Immature natural killer cell (primary cell): ENCODE measurements around the gene ITPRID2. TPM values are rescaled to one million over a fixed set of nuclear protein-coding genes. Genes with fewer than 3 reads are reported as not detected.
"Not testable (repeated sequence)": the region's sequence is repeated elsewhere in the genome, so short reads cannot be mapped to it uniquely, and the experiment has no call there.

ENCODE experiments used
- DNase-seq, 3 donors: peaks; one replicate each; pipeline ENCODE4 v3.0.0; 2022; ENCODE audit warnings: mixed read lengths in 1 of 3
- H3K27ac Mint-ChIP-seq, 6 donors: one replicate each; pipeline ENCODE4 v1.8.0; 2020; ENCODE audit warnings: mixed read lengths in 6 of 6, mild to moderate bottlenecking in 5 of 6, inconsistent platforms in 4 of 6, moderate library complexity in 3 of 6
- H3K27me3 Mint-ChIP-seq, 3 donors: one replicate each; pipeline ENCODE4 v1.8.0; 2020 to 2021; ENCODE audit warnings: low read depth in 3 of 3, mild to moderate bottlenecking in 3 of 3, mixed read lengths in 3 of 3, moderate library complexity in 3 of 3, inconsistent platforms in 1 of 3
- H3K36me3 Mint-ChIP-seq, 3 donors: one replicate each; pipeline ENCODE4 v1.8.0; 2020; ENCODE audit warnings: mixed read lengths in 3 of 3, inconsistent platforms in 2 of 3, mild to moderate bottlenecking in 2 of 3
- H3K4me1 Mint-ChIP-seq, 2 donors: one replicate each; pipeline ENCODE4 v1.8.0; 2020; ENCODE audit warnings: inconsistent platforms in 2 of 2, mild to moderate bottlenecking in 2 of 2, mixed read lengths in 2 of 2, moderate library complexity in 1 of 2
- H3K4me3 Mint-ChIP-seq, 5 donors: one replicate each; pipeline ENCODE4 v1.8.0; 2020; ENCODE audit warnings: mild to moderate bottlenecking in 5 of 5, mixed read lengths in 5 of 5, inconsistent platforms in 3 of 5, moderate library complexity in 3 of 5
- H3K9me3 Mint-ChIP-seq, 6 donors: one replicate each; pipeline ENCODE4 v1.8.0; 2020; ENCODE audit warnings: mild to moderate bottlenecking in 6 of 6, mixed read lengths in 6 of 6, inconsistent platforms in 4 of 6, moderate library complexity in 3 of 6
- polyA plus RNA-seq, 3 donors: library from polyadenylated mRNA; unstranded; fragments of 300-500 nt; fragmentation: Illumina TruSeq; gene quantifications; one replicate each; pipeline ENCODE4 v1.2.3, GENCODE V29; 2021

ITPRID2 gene
- polyA plus RNA-seq, 3 donors from 2014 or later = 3.2 to 9.3 (median 8.7) TPM

- no peaks in the 10 kb centered on the region for H3K4me1 Mint-ChIP-seq
- H3K36me3 Mint-ChIP-seq = no peaks in the 10 kb centered on the region
- H3K27ac Mint-ChIP-seq = no peak overlapping the region
- H3K4me3 Mint-ChIP-seq = no peak overlapping the region
- H3K9me3 Mint-ChIP-seq = no peaks in the 10 kb centered on the region
- no peak for DNase-seq
- H3K27me3 Mint-ChIP-seq = peaks cover 2 to 4% (median 4%) of the 10 kb centered on the region in 3 donors
Observed at GRCh38 chr2:181948227-181948626, 56.7 kb downstream of the ITPRID2 start.

DNA sequence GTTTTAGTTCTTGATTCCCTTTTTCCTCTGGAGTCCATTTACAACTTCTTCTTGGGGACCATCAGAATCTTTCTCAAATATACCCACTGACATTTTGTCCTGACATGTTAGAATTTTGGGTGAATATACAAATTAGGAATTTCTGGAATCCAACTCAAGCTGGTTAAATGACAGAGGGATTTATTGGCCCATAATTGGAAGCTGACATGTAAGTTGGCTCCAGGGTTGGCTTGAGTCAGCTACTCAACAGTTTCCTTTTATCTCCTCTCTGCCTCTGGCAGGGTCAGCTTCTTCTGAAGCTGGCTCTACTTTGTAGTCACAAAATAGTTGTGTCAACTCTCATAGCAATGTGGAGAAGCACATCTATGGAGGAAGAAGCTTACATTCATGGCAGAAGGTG lies 57.5 kb downstream of the ITPRID2 start:
- Mint-ChIP-seq H3K27ac (no peak overlapping the region), H3K4me1 (peaks cover 4 to 6% of the 10 kb centered on the region in 2 donors), H3K36me3 (no peaks in the 10 kb centered on the region), H3K27me3 (peaks cover 2 to 4% (median 4%) of the 10 kb centered on the region in 3 donors), H3K4me3 (no peak overlapping the region), H3K9me3 (no peaks in the 10 kb centered on the region)
- no peak for DNase-seq

- Mint-ChIP-seq H3K9me3 (no peaks in the 10 kb centered on the region), H3K27me3 (peaks cover 2 to 8% (median 2%) of the 10 kb centered on the region in 3 donors), H3K4me1 (peaks cover 9 to 14% of the 10 kb centered on the region in 2 donors), H3K36me3 (no peaks in the 10 kb centered on the region), H3K4me3 (no peak overlapping the region), H3K27ac (no peak overlapping the region)
- DNase-seq = no peak
Observed at GRCh38 chr2:181952404-181953226, 61.1 kb downstream of the ITPRID2 start.

DNA sequence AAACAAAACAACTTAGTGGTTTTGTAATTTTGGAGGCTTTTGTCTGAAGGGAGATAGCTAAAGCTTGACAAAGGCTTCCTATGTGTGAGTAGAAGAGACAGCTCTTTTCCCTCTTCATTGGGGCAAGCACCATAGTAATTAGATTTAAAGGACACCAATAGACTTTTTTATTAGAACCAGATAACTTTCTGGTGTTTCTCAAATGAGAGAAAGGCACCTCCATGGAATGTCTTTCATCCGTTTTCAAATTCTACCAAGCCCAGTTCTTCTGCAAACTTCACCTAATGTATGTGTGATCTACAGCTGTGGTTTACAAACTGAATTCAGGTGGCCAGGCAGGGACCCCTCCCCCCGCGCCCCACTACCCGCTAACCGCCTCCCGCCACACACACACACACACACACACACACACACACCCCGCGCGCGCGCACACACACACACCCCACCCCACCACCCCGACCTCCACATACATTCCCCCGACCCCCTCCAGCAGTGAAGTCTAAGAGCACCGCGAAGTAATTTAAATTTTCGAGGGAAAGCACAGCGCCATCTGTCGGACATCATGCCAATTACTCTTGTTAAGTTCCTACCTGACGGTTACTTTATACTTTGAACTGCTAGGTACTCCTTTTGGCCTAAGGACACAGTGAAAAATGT lies 62.5 kb downstream of the ITPRID2 start:
- peaks cover 0 to 9% (median 0%) of the 10 kb centered on the region in 3 donors for H3K27me3 Mint-ChIP-seq
- peaks cover 9 to 14% of the 10 kb centered on the region in 2 donors for H3K4me1 Mint-ChIP-seq
- no peak overlapping the region for H3K27ac Mint-ChIP-seq
- H3K4me3 Mint-ChIP-seq = peak overlapping the region; percentile 46 to 78 (median 57)
- H3K36me3 Mint-ChIP-seq = no peaks in the 10 kb centered on the region
- H3K9me3 Mint-ChIP-seq = no peaks in the 10 kb centered on the region
- peak; percentile 30 to 44 (median 38) for DNase-seq

DNA sequence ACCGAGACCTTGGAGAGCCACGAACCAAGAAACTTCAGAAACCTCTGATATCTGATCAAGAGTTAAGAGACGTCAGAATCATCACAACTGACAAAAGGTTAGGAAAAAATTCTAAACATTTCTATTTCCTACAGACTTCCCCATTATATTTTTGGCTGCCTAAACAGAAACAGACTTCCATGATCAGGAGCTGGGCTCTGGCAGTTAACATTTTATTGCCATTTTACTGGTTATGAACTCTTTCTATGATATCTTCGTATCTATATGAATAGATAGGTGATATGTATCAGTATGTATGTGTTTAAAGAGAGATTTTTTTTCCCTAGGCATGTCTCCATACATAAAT lies 63.0 kb downstream of the ITPRID2 start:
- Mint-ChIP-seq H3K27me3 (peaks cover 0 to 9% (median 0%) of the 10 kb centered on the region in 3 donors), H3K27ac (no peak overlapping the region), H3K4me1 (peaks cover 9 to 14% of the 10 kb centered on the region in 2 donors), H3K36me3 (no peaks in the 10 kb centered on the region), H3K4me3 (peak overlapping the region in 3 of 5 donors; percentile 46 to 57 (median 49)), H3K9me3 (no peaks in the 10 kb centered on the region)
- DNase-seq = no peak

- Mint-ChIP-seq H3K27me3 (peaks cover 0 to 12% (median 0%) of the 10 kb centered on the region in 3 donors), H3K36me3 (no peaks in the 10 kb centered on the region), H3K9me3 (no peaks in the 10 kb centered on the region), H3K4me1 (peaks cover 9 to 14% of the 10 kb centered on the region in 2 donors), H3K27ac (no peak overlapping the region), H3K4me3 (no peak overlapping the region)
- no peak for DNase-seq
Observed at GRCh38 chr2:181955010-181955409, 63.5 kb downstream of the ITPRID2 start.

GRCh38 chr2:181955866-181956265 lies 64.3 kb downstream of the ITPRID2 start:
- H3K27ac Mint-ChIP-seq, H3K4me3 Mint-ChIP-seq, DNase-seq, H3K9me3 Mint-ChIP-seq, H3K36me3 Mint-ChIP-seq: not testable (repeated sequence)
- peaks cover 9 to 14% of the 10 kb centered on the region in 2 donors for H3K4me1 Mint-ChIP-seq
- peaks cover 0 to 16% (median 0%) of the 10 kb centered on the region in 3 donors for H3K27me3 Mint-ChIP-seq

DNA sequence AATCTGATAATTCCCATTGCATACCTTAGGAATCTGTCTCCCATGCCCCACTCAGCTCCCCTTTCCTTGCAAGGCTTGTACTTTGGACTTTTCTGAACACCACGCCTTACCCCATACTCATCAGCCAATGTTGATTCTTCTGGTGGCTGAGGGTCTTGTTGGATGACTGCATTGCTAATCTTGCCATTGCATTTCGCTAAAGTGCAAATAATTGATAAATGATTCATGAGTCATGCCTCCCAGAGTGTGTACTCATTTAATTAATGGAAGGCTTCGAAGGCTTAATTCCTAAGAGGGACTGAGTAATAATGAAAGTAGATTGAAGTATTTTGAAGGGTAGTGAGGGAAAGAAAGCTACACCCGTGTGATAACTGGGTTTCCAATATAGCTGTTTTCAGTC lies 66.1 kb downstream of the ITPRID2 start:
- H3K27ac Mint-ChIP-seq = no peak overlapping the region
- H3K4me3 Mint-ChIP-seq = no peak overlapping the region
- no peaks in the 10 kb centered on the region for H3K36me3 Mint-ChIP-seq
- peaks cover 9 to 14% of the 10 kb centered on the region in 2 donors for H3K4me1 Mint-ChIP-seq
- H3K27me3 Mint-ChIP-seq = peaks cover 0 to 16% (median 3%) of the 10 kb centered on the region in 3 donors
- DNase-seq = no peak
- H3K9me3 Mint-ChIP-seq = no peaks in the 10 kb centered on the region

- Mint-ChIP-seq H3K4me1 (peaks cover 9 to 11% of the 10 kb centered on the region in 2 donors), H3K4me3 (no peak overlapping the region), H3K27me3 (peaks cover 0 to 16% (median 3%) of the 10 kb centered on the region in 3 donors), H3K27ac (no peak overlapping the region), H3K9me3 (no peaks in the 10 kb centered on the region), H3K36me3 (no peaks in the 10 kb centered on the region)
- DNase-seq = no peak
Observed at GRCh38 chr2:181958726-181959125, 67.2 kb downstream of the ITPRID2 start.

GRCh38 chr2:181959508-181959907 lies 68.0 kb downstream of the ITPRID2 start:
- Mint-ChIP-seq H3K27ac (no peak overlapping the region), H3K4me1 (peaks cover 2 to 4% of the 10 kb centered on the region in 2 donors), H3K27me3 (peaks cover 0 to 14% (median 3%) of the 10 kb centered on the region in 3 donors), H3K36me3 (no peaks in the 10 kb centered on the region), H3K4me3 (no peak overlapping the region), H3K9me3 (no peaks in the 10 kb centered on the region)
- DNase-seq = no peak

- H3K9me3 Mint-ChIP-seq, H3K4me1 Mint-ChIP-seq, H3K4me3 Mint-ChIP-seq, DNase-seq, H3K36me3 Mint-ChIP-seq, H3K27ac Mint-ChIP-seq: not testable (repeated sequence)
- H3K27me3 Mint-ChIP-seq = peaks cover 0 to 13% (median 3%) of the 10 kb centered on the region in 3 donors
Observed at GRCh38 chr2:181961167-181961566, 69.6 kb downstream of the ITPRID2 start.

DNA sequence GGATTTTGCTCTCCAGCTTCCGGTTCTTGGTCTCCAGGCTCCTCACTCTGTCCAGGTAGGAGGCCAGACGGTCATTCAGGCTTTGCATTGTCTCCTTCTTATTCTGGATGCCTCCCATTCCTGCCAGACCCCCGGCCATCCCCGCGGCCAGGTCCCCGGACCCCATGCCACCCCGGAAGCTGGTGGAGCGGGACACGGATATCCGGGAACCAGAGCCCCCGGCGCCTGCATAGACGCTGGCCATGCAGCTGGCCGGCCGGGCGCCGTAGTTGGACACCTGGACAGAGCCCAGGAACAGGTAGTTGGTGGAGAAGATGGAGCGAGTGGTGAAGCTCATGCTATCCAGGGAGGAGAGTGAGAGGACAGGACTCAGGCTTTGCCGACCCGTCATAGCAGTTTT lies 70.6 kb downstream of the ITPRID2 start:
- Mint-ChIP-seq H3K4me3 (no peak overlapping the region), H3K4me1 (no peaks in the 10 kb centered on the region), H3K9me3 (peaks cover 0 to 5% (median 0%) of the 10 kb centered on the region in 6 donors), H3K36me3 (no peaks in the 10 kb centered on the region), H3K27ac (no peak overlapping the region), H3K27me3 (peaks cover 1 to 12% (median 4%) of the 10 kb centered on the region in 3 donors)
- no peak for DNase-seq

DNA sequence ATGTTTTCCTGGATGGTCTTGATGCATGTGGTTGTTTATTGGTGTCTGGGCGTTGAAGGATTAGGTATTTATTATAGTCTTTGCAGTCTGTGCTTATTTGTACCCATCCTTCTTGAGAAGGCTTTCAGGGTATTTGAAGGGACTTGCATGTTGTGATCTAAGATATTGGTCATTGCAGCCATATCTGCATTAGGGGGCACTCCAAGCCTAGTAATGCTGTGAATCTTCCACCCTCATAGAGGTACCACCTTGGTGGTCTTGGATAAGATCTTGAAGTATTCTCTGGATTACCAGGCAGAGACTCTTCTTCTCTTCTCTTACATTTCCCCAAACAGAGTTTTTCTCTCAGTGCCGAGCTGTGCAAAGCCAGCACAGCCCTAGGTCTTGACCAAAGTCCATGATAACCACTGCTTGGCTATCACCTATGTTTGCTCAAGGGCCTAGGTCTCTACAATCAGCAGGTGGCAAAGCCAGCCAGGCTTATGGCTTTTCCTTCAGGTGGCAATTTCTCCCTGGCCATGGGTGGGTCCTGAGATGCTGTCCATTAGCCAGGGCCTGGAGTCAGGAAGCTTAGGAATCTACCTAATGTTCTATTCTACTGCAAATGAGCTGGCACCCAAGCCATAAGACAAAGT lies 78.7 kb downstream of the ITPRID2 start:
- H3K4me3 Mint-ChIP-seq = no peak overlapping the region
- no peaks in the 10 kb centered on the region for H3K4me1 Mint-ChIP-seq
- H3K27me3 Mint-ChIP-seq = peaks cover 1 to 12% (median 8%) of the 10 kb centered on the region in 3 donors
- DNase-seq = no peak
- H3K9me3 Mint-ChIP-seq = peaks cover 0 to 6% (median 3%) of the 10 kb centered on the region in 6 donors
- no peak overlapping the region for H3K27ac Mint-ChIP-seq
- no peaks in the 10 kb centered on the region for H3K36me3 Mint-ChIP-seq

GRCh38 chr2:181971032-181971431 lies 79.5 kb downstream of the ITPRID2 start:
- Mint-ChIP-seq H3K36me3 (no peaks in the 10 kb centered on the region), H3K9me3 (peaks cover 0 to 6% (median 3%) of the 10 kb centered on the region in 6 donors), H3K4me3 (no peak overlapping the region), H3K4me1 (no peaks in the 10 kb centered on the region), H3K27me3 (peaks cover 1 to 12% (median 8%) of the 10 kb centered on the region in 3 donors), H3K27ac (no peak overlapping the region)
- no peak for DNase-seq
